MM.1S (cell line): ENCODE measurements around the gene DKK1.

Source experiments
- EZH2 ChIP-seq: fragments of 300-600 bp; sonication (generic); optimal IDR thresholded peaks from 2 replicates; pipeline ENCODE3; 2017; ENCODE audit warnings: low read depth, mild to moderate bottlenecking, antibody characterized with exemption, low read length, mixed read lengths
- TF ChIP-seq, protein P1 (sequence below): fragments of 300-600 bp; sonication (generic); IDR thresholded peaks from 2 replicates; pipeline ENCODE4 v1.5.1; 2016; ENCODE audit warnings: antibody characterized with exemption, low read length, mixed read lengths

DNA sequence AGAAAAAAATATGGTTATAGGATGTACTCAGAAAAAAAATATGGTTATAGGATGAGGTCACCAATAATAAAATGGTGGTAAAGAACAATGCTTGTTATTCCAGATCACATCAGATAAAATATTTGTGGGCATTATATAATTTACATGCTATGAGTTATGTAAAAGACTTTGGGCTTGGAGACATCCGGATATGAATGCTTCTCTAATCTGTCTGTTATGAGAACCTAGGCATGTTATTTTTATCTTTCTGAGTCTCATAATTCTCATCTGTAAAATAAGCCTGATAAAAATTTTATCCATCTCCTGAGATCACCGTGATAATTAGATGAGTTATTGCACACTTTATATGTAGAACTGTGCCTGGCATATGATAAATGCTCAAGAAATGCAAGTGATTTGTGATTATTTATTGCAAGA is 37.8 kb downstream of the DKK1 start:
- TF ChIP-seq, protein P1, sequence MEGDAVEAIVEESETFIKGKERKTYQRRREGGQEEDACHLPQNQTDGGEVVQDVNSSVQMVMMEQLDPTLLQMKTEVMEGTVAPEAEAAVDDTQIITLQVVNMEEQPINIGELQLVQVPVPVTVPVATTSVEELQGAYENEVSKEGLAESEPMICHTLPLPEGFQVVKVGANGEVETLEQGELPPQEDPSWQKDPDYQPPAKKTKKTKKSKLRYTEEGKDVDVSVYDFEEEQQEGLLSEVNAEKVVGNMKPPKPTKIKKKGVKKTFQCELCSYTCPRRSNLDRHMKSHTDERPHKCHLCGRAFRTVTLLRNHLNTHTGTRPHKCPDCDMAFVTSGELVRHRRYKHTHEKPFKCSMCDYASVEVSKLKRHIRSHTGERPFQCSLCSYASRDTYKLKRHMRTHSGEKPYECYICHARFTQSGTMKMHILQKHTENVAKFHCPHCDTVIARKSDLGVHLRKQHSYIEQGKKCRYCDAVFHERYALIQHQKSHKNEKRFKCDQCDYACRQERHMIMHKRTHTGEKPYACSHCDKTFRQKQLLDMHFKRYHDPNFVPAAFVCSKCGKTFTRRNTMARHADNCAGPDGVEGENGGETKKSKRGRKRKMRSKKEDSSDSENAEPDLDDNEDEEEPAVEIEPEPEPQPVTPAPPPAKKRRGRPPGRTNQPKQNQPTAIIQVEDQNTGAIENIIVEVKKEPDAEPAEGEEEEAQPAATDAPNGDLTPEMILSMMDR = no peak
- no peak for TF ChIP-seq EZH2
